Measurements from ENCODE around the gene KIF3A.

Gene KIF3A

DNA sequence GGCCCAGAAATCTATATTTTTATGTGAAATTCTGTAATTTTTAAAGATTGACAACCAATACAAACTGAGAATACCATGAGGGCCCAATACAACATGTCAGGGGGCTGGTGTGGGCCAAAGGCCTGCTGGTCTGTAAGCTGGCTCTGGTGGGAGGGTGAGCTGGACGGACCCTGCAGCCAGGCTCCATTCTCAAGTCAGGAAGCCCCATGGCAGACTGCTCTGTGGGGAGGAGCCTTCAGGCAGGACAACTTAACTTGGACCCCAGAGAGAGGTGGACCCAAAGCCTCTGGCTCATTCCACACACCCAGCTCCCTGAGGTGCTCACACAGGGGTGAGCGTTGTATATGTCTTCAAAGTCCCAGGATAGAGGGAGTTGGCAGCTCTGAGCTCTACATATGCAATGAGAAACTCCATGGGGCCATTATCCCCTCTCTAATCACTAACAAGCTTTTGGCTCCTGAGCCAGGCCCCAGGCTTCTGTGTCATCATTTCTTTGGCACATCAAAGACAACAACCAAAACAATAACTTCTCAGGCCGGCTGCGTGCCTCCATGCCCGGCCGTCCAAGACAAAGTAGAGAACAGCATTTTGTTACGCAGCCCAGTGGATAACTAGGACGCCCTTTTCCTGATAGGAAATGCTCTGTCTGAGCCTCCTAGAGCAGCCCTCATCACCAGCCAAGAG is 33.3 kb upstream of the KIF3A start:
- no peak for DNase-seq

DNA sequence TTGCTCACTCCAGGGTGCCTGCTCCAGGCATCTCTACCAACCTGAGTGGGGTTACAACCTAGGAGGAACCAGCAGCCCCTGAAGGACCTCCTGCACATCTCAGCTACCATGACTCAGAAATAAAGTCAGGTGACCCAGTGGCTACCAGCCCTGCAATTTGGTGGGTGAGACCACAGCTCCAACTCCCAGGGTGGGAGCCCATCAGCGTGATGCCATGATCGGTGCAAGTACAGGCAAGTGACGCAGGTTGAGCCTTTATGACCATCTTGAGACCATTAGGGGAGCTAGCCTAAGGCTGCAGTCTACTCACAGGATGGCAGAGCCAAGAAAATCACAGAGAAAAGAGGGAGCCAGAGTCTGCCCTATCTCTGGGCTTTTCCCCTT is 31.1 kb upstream of the KIF3A start:
- no peak for DNase-seq

DNA sequence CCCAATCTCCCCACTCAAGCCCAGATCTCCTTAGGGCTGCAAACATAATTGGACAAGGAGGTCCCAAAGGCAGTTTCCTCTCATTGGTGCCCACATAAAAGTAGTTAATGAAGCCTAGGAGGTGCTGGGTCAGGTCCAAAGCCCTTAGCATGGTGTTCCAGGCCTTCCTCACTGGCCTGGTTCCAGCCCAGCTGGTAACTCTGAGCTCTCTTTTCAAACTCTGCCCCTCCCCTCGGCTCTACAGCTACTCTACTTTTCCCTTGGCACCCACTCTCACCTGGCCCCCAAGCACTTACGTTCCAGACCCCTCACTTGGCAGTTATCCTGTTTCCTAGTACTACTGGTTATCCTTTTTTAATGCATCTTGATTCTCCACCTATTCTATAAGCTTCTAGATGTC is 29.8 kb upstream of the KIF3A start:
- DNase-seq: no peak

DNA sequence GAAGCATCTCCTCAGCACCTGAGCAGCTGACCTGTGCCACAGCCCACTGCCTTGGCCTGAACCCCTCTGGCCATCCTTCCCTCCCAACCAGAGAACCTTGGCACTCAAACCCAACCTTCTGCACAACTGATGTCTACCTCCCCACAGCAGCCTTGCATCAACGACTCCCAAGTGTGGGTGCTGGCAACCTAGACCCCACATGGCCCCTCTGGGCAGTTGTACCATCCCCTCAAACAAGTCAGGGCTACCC is 29.4 kb upstream of the KIF3A start:
- no peak for DNase-seq

DNA sequence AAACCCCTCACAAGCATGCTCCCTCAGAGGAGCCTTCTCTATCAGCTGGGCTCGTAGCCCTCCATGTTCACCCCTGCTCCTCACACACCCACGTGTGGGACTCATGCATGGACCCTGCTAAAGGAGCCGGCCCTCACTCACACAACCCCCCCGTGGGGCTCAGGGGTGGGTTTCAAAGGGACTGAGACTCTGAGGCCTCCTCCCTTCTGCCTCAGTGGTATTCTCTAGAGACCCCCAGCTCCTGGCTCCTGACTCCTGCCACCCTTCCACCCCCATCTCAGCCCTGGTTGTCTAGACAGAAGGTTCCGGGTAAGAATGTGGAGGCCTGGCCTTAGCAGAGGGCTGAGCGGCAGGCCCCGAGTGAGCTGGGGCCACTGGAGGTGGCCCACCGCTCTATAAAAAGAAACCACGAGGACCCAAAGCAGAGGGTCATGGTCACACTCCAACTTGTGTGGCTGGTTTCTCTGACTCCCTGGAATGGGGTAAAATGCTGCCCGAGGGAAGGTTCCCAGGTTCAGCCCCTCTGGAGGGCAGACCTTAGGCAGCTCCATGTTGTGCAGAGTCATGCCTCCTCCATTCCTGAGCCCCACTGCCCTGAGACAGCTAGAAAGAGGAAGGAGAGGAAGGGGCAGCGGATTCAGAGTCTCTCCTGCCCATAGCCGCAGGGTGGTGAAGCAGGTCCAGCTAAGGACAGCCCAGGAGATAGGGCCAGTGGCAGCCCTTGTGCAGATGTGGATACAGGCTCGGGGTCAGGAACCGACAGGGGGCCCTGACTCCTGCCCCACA is 28.9 kb upstream of the KIF3A start:
- DNase-seq: no peak

DNA sequence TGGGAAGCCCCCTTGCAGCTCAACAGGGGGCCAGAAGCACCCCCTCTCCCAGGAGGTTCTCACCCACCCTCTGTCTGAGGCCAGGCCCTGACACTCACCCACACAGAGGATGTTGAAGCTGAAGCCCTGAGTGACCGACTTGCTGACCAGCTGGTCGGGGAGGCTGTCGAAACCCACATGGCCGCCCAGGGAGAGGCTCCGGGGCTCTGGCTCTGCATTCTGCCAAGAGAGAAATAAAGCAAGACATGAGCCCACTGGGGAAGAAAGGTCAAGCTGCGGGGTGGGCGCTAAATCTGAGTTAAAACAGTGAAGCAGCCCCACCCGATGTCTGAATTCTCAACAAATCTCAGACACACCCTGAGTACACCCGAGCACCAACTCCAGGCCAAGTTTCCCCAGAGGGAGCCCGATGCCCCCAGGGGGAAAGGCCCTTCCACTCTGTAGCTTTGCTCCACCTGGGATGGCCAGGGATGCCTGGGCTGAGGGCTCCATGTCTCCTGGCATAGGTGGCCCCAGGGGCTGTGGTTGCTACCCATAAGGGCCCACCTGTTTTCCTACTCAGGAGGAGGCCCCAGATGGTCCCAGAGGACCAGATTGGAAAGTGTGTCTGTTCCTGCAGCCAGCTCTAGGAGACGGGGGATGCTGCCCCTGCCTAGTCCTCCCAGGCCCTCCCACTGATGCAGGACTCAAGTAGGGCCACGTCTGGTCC is 28.1 kb upstream of the KIF3A start:
- no peak for DNase-seq

DNA sequence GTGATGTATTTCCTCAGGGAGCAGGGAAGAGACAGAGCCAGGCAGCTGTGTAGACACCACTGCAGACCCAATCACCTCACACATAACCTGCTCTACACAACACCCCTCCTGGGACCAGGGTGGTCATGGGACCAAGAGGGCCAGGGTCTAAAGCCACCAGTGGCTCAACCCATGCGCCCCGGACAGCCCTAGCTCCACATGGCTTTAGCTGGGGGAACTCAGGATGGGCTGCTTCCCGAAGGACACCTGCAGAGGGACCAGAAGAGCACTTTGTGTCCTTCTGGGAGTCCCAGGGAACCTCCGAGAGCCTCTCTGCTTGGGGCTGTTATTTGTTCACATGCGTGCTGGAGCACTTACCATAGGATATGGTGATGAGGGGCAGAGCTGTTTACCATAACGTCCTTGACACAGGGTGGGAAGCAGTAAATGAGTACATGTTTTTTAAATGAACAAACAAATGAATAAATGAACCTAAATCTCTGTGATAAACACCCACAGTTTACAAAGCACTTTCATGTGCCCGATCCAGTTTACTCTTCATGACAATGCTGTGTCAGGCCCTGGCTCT is 27.4 kb upstream of the KIF3A start:
- no peak for DNase-seq

DNA sequence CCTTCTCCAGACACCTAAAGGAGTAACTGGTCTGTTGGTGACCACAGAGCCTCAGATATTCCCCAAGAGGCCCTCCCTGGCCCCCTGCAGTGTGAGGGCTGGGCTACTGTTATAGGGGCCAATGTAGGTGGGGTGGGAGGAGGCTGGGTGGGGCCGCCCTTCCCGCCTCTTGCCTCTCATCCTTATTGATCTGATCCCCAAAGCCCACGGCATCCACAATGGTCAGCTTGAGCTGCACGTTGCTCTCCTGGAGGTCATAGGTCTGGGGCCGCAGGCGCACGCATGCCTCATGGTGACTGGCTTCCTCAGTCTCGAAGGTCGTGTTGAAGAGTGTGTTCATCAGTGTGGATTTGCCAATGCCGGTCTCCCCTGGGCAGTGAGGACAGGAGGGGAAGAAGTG is 26.7 kb upstream of the KIF3A start:
- no peak for DNase-seq

DNA sequence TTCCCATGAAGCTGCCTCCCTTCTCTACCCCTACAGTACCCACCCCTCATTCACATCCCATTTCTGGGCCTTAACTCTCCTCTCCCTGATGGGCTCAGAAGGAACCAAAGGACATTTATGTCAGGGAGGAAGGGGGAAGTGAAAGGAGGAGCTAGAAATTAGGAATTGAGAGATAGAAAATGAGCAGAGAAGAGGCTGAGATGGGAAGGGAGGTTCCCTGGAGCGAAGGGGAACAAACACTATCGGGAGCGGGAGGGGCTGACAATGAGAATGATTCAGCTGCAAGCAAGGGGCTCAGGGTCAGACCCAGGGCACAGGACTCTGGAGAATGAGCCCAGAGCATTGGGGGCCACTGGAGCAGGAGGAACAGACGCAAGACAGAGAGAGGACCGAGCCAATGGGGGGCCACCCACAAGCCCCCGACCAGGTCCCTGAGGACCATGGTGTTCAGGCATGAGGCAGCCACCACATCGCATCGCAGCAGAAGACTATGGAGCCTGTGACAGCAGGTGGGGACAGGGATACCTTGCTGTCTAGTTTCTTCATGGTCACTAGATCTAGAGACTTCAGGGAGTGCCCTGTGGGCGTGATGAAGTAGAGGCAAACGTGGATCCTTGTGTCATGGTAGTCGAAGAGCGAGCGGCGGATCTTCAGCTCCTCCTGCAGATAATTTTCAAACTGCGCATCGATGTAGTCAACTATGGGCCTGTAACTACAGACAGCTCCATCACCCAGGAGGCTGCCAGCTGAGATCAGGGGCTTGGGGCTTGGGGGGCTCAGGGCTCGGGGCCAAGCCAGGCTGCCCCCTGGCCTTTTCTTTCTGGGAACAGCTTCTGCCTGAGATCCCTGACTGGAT is 26.1 kb upstream of the KIF3A start:
- no peak for DNase-seq

DNA sequence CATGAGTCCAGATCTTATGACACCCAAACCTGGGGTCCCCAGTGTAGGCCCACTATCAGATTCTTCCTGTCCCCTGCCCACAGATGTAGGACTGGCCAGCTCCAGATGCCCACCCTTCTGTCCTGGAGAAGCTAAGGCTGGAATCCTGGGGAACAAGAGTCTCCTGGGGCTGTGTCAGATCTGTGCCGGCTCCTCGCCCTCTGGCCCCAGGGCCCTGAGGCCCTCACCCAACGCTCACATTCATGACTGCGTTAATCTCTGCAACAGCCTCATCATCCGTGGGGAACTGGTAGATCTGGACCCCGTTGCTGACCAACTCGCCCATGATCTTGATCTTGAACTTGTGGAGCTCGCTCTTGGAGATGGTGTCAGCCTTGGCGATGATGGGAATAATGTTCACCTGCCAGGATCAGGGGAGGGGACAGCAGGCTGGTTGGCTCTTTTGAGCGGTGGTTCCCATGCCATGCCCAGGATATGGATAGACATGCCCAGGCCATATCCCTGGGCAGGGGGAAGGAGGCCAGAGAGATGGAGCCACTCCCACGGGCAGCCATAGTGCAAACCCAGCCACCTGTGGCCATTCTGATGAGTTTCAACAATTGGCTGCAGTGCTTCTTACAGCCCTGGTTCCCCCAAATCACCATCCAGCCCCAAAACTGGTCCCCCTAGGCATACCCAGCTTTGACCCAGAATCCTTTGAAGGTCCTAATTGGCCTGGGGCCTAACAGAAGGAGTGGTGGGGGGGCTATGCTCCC is 25.1 kb upstream of the KIF3A start:
- no peak for DNase-seq

DNA sequence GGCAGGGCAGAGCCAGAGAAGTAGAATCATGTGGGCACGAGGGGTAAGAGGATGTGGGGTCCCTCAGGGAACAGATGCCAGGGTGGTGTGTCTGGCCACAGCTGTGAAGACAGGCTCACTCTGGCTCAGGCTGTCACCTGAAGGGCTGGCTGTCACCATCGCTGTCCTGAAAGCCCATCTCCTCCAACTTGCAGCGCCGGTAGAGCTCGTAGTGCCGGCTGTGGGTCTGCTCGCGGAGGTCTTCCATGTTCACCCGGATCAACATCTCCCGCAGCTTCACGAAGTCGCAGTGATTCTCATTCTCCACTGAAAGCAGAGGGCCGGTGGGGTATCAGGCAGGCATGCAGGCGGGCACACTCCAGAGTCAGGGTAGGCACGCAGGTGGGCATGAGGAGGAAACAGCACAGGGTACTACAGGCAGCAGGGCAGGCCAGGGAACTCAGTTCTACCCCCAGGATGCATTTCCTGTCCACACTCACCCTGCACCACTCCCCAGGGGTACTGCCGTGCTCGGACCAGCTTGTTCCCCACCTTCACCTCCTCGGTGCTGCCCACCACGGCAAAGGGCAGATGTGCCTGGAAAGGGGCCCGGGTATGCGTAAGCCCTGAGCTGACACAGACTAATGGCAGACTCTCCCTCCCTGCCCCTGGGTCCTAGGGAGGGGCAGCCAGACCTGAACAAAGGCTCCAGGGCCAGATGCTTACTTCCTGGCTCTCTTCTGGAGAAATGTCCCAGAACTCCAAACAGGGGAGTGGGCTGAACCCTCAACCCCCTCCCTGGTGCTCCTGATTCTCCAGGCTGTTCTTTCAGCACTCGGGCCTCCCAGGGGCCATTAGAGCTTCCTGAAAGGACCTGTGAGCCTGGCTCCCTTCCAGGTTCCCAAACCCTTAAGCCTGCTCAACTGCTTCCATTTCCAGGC is 24.2 kb upstream of the KIF3A start:
- no peak for DNase-seq

DNA sequence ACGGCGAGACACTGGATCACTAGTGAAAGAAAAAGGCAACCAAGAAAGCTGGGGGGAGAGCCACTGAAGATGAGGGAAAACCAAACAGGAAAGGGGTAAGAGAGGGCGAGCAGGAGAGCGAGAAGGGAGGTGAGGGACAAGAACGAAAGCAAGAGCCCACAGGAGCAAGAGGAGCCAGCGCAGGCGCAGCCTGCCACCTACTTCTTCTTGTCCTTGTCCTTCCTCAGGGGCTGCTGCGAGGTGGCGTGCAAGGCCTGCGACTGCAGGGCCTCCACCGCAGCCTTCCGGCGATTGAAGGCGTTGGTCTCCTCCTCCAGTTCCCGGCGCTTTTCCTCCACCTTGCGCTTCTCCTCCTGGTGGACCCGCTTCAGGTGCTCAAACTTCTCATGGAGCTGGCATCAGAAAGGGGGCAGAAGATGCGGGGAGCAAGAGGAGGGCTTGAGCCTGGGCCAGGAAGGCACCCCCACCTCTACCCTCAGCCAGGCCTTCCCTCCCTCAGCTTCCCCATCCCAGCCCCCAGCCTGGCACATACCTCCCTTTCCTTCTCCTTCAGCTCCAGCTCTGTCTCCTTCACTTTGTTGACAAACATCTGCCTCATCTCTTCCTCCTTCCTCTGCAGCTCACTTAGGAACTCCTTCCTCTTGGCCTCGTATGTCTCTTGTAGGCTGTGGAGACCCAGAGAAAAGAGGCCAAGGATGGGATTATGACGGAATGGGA is 23.4 kb upstream of the KIF3A start:
- no peak for DNase-seq

DNA sequence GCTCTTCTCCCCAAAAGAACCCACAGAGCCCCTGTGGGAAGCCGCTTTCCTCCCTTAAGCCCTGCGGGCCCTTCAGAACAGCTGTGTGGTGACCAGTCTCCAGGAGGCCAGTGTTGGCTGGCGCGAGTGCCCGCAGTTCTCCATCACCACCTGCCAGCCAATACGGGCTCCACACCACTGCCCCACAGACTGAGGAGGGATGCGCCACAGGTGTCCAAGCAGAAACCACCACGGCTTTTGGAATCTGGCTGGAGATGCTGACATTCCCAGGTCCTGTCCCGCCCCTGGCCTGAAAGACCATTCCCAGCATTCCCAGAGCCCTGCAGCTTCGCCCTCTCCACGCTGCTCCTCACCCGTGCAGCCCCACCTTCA is 22.7 kb upstream of the KIF3A start:
- no peak for DNase-seq

DNA sequence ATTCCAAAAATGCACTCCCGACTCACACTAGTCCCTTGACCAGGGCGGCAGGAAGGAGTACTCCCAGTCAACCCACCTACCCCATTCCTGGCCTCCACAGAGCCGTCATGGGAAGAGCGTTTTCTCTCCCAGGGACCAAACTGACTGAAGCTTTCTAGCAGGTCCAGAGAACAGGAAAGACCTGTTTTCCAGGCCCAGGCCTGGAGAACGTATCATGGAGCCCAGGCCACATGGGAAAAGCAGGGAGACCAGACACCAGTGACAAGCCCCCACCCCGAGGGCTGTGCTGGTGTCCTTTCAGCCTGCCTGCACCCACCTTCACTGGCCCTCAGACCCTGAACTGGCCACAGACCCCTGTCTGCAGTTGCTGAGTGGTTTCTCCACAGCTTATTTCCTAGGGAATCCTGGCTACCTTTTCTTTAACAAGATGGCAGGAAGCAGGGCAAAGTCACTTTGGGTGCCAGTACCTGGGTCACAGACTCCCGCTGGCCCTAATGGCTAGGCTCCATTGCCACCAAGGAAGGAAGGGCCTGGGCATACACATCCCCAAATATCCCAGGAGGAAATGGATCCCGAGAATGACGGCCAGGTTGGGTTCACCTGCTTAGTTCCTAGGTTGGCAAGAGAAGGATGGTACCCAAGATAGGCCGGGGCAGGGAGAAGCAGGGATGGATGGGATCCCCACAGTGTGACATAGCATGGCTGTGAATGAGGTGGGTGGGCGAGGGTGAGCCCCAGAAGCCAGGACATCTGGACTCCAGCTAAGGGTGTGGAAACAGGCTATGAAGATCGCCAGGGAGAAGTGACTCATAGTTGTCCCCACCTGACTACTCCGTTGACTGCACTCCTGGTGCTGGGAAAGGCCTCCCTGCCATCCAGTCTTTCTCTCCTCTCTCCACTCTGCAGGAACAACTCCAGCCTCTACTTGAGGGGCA is 22.0 kb upstream of the KIF3A start:
- DNase-seq: no peak

DNA sequence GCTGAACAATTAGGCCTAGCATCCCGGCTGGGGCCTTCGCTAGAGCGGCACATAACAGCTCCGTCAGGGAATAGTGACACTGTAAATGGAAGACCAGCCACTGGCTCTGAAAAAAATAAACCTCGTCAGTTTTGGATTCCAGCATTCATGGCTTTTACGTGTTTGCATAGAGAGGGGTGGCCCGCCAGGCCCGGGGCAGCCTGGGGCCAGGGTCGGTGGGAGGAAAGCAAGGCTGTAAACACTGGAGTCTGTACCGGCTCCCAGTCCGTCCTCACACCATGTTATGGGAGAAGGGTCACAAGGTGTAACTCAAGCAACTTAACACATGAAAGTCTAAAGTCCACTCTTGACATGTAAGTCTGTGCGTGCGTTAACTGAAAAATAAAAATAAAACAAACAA is 21.1 kb upstream of the KIF3A start:
- no peak for DNase-seq

DNA sequence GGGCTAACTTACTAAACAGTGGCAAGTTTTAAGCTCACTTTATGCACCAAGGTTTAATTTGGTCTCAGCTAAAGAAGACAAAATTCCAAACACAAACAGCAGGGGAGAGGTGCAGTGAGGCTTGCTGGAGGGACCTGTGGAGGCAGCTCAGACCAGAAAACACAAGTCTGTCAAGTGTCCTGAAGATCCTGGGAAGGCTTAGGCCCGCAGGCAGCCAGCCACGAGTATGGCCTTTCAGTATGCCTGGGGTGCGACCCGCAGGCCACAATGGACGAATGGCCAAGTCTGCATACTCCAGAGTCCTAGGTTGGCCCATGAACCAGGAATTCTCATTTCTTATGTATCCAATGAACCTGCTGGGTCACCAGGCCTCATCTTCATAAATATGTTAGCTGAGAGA is 19.2 kb upstream of the KIF3A start:
- DNase-seq: no peak

DNA sequence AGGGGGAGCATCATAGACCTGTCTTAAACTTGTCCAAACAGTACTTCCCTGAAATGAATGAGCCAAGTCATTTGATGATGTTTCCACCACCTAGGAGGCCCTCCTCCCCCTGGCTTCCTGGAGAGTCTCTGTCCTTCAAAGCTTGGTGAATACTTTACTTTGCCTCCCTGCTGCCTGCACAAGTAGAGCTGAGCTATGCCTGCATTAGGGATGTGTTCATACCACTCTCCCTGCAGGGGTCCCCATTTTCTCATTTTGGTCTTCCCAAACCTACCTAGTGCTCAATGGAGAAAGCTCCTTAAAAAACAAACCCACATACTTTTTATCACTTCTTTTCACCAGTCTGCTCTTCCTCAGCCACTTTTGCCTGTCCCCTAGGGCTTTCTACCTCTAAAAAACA is 17.6 kb upstream of the KIF3A start:
- DNase-seq: no peak

DNA sequence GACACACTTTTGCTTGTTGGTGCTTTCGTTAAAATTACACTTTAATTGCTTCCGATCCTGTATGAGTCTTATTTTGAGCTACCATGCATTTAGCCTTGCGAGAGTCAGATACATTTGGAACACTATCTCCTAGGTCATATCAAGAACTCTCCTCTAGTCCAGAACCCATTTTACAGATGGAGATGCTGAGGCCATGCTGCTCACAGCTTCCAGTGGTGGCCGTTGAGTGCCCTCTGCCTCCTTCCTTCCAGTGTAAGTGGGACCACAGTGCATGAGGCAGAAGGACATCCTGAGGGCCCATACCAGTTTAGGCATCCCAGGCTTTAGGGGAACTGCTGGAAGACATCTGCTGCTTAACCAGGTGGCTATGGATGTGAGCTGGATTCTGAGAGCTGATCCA is 16.8 kb upstream of the KIF3A start:
- no peak for DNase-seq

All from activated CD4-positive, alpha-beta T cell treated with anti-CD3 and anti-CD28 coated beads for 48 hours (primary cell).